HG02623 (cell line): ENCODE results near the gene PSMA1.
"Not testable (repeated sequence)": the region's sequence is repeated elsewhere in the genome, so short reads cannot be mapped to it uniquely, and the experiment has no call there.

Source experiments
- ATAC-seq: cut with Tn5 transposase; IDR thresholded peaks from one replicate; pipeline ENCODE4 v1.9.1; 2021; ENCODE audit warnings: moderate library complexity; ENCODE audit not compliant: unreplicated experiment

PSMA1 gene

DNA sequence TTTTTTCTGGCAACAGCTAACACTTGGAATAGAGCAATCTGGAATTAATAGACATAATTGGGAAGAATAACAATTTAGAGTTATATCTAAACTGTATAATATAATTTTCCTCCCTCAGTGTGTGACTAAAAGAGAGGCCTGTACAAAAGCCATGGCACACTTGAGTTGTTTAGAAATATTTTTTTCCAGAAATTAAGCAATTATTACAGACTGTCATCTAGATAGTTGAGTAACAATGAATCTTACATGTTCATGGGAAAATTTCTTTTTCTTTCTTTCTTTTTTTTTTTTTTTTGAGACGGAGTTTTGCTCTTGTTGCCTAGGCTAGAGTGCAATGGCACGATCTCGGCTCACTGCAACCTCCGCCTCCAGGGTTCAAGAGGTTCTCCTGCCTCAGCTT lies 15.0 kb upstream of the PSMA1 start:
- not testable (repeated sequence) for ATAC-seq

DNA sequence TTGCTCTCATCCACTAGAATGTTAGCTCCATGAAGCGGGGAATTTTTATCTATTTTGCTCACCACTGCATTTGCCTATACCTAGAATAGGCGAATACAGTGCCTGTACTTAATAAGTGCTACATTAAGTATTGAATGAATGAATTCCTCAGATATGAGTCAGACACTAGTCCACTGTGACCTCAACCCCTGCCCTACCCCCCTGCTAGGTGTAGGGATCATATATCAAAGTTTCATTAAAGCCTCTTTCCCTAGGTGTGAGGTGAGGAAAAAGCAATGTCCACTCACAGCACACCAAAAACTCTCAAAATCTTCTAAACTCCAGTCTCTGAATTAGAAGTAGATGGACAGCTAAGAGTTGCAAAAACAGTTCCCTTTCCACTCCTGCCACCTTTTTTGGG lies 9.8 kb upstream of the PSMA1 start:
- ATAC-seq, result no peak

DNA sequence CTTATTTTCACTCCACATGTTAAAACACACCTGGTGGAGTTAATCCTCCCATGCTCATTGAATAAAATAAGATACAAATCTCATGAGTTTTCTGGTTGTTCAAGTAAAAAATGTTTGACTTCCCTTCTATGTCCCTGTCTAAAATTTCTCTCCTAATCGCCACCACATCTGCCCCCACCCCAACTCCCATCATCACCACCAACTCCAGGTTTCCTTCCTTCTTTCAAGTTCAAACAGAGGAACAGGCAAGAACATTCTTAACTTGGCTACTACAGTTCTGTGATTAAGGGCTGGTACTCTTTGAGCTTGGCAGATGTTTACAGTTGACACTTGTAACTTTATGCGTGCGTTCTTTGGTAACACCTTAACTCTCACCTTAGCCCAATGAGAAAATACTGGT lies 9.1 kb upstream of the PSMA1 start:
- no peak for ATAC-seq

DNA sequence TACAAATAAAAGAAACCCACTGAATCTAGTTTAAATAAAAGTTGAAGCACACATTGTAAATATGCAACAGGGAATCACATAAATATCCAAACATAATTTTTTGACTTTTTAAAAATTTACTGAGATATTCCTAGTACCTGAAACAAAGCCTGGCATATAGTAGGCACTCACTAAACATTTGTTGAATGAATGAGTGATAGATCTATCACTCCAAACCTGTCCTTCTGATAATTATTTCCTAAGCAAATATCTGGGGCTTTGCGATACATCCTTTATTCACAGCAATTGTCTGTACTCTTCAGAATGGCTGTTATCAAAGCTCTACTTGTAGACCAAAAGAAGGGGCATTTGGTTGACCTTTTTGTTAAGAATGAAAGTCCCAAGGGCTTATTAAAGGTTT lies 2.6 kb upstream of the PSMA1 start:
- no peak for ATAC-seq

DNA sequence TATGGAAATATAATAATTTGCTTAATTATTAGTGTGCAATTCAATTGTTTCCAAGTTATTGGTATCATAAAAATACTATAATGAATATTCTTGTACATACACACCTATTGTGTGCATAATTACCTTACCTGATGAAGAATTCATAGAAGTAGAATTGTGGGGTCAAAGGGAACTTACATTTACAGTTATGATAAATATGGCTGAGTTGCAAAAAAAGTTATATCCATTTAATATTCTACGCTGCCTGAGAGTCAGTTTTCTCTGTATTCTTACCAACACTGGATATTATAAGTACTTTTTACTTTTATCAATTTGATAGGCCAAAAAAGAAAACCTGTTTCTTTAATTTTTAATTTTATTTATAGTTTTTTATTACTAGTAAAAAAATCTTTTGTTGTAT lies 2.1 kb upstream of the PSMA1 start:
- ATAC-seq, result no peak

DNA sequence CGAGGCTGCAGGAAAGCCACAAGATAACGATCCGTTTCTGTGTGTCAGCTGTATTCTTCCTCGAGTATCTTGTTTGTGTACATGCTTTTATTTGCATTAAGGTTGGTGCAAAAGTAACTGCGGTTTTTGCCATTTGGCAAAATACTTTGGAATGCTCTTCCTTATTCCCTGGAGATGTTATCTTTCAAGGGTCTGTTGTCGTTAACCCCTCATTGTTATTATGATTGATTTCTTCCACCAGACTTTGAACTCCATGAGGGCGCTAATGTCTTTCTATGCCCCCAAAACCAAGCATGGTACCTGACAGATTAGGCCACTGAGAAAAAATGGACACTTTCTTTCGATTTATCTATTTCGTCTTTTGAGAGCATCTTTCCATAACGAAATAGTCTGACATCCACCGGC lies 563 bp upstream of the PSMA1 start:
- no peak for ATAC-seq

DNA sequence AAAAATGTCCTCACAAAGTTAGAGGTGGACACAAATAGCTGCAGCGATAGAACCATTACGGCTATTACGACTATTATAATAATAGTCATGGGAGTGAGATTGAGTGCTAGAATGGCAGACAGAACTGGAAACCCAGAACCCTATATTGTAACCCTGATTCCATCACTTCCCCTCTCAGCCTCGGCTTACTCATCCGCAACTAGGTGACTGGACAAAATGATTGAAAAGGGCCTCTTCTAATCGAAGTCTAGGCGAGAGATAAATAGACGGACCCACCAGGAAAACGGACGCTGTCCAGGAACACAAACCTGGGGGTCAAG lies 629 bp downstream of the PSMA1 start:
- ATAC-seq, result peak; percentile 3

DNA sequence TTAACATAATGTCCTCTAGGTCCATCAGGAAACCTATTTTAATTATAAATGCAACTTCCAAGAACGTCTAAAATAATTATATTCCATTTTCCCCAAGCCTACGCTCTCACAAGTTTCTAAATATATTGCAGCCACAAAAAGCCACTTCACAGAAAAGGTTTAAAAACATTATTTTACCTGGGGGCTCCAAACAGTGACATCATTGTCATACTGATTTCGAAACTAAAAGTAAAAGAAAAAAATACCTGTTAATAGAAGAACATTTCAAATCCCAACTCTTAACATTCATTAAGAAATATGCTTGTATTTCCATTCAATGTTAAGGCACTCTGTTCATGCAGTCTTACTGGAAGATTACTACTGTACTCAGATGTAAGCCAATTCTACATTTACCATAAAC lies 1.4 kb downstream of the PSMA1 start:
- ATAC-seq, result no peak

DNA sequence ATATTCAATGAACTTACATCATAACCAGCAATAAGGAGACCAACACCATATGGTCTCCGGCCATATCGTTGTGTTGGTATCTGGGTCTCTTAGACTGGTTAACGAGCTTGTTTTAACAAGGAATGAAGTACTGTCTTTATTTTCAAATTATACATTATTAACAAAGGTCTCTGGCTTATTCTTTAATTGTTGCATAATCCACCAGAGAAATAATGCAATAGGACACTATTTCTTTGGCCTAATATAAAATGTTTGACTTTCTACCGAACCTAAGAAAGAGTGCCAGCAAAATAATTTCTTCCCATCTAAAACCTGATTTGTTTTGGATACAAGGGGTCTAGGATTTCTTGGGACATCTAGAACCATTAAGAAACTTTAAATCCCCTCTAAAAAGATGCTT lies 6.4 kb downstream of the PSMA1 start:
- no peak for ATAC-seq

DNA sequence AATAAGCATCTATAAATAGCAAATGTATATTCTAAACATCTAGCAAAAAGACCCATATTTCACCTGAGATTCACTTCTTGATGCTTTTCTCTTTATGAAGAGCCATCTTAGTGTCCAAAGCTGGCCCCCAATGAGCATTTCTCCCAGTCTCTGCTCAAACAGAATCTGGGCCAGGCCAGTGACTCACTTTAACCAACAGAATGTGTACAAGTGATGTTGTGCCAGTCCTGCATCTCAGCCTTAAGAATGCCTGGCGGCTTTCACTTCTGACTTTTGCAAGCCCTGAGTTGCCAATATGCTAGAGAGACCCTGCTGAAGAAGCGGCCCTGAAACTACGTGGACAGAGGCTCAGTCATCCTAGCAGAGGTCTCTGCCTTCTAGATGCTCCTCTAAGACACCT lies 13.7 kb downstream of the PSMA1 start:
- no peak for ATAC-seq

DNA sequence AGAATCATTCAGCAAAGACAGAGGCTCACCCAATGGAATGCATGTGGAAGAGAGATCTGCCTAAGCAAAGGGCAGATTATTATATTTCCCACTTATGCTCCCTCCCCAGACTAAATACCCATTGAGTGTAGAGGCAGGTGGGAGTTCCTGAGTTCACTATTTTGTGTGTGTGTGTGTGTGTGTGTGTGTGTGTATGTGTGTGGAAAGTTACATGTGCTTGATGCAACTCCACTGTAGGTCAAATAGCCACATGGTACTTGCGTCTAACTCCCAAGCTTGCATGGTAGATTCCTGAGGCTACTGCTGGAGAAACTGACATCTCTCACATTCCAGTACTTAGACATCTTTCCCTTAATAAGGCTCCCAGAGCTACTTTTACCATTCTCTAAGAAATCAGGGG lies 17.2 kb downstream of the PSMA1 start:
- no peak for ATAC-seq

DNA sequence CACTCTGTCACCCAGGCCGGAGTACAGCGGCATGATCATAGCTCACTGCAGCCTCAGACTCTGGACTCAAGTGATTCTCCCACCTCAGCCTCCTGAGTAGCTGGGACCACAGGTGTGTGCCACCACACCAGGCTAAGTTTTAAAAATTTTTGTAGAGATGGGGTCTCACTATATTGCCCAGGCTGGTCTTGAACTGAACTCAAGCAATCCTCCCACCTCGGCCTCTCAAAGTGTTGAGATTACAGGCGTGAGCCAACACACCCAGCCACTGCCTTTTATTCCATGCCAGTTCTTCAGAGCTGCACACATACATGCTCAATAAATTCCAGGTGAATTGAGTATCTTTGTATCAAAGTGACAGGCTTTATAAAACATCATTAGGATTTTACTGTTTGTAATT lies 18.1 kb downstream of the PSMA1 start:
- ATAC-seq, result no peak

DNA sequence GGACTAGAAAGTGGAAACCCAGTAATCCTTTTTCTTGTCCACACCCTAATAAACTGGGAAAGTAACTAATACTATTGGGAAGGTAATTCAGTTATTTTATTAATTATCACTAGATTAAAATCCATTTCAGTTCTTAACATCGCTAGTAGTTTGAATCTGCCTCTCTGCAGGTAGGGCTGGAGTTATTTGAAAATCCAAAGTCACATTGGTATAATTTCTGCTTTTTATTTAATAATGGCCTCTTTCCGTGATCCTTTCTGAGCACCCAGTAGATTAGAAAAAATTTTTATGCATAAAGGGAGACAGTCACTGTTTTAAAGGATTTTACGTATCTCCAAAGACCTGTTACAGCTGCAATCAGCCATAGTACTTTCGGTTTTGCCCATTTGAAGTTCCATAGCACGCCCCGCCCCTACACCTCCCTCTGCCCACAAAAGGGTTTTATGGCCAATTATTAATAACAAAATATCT lies 20.0 kb downstream of the PSMA1 start:
- ATAC-seq, result peak; percentile 53

DNA sequence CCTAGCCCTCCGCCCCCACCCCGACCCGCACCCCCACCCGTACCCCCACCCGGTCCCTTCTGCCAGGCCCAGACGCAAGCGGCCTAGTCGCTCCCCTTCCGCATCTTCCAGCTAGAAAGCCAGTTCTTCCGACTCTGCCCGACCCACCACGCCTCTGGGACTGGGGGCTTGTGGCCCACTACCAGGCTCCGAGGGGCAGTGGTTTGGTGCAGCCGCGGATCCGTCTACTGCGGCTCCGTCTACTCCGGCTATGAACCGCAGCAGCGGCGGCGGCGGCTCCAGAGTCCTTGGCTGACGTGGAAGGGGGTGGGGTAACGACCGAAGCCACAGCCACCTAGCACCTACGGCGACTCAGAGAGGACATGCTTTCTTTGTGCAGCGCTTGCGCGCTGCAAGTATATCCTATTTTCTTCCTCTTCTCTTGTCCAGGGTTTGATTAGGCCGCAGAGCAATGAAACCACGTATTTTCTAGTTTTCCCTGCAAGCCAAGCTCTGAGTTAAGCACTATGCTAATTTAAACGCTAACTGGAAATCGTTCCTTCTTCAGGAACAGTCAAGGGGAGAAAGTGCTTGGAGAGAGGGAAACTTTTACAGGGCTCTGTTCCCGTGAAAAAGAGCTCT lies 20.5 kb downstream of the PSMA1 start, which contains the start of gene COPB1:
Gene COPB1 (minus strand): TSS at position 252 of the 621 bp plus-strand sequence. CDS start 883 bp downstream, outside the sequence.
- ATAC-seq, result peak; percentile 86

DNA sequence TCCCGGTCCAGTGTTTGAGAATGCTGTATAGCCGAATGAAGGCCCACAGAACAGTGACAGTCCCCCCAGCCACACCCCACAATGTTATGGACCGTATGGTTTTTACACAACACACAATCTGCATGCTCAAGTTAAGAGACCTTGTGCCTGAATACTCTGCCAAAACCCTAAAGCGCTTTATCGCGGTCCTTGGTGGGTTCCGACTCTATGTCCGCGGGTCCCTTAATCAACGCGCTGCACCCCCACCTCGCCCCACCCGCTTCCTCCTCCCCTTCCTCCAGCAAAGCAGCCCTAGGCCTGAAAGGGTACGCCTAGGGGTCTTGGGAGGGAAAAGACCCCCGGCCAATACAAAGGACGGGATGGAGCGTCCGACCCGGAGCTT lies 21.0 kb downstream of the PSMA1 start:
- peak; percentile 3 for ATAC-seq

DNA sequence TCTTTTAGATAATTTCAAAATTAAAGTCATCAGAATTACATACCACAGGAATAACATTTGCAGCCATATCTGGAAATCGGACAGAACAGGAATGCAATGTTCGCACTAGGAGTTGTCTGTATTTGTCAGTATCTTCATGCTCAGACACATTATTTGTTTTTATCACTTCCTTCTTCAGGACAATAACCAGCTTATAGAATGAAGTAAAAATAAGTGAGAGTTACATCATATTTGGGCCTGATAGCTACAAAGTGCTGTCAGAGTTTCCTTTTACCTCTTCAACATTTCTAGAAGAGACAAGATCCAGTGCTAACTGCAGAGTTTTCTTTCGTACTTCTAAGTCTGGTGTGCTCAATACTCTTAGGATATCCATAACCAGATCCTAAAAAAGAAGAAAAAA lies 39.5 kb downstream of the PSMA1 start:
- no peak for ATAC-seq

DNA sequence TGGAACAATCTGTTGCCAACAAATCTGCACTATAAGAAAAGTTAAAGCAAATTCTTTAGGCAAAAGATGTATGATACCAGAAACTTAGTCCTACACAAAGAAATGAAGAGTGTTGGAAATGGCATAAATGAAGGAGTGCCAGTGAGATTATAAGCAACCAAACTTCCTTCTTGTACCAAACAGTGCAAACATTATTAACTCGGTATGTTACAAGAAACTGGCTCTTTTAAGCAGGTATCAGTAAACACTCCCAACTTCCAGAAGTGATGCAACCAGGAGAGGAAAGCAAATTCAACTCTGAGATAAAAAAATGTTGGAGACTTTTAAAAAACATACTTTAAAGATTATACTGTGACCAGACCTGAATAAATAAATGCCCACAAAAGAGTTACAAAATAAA lies 49.1 kb downstream of the PSMA1 start:
- no peak for ATAC-seq

DNA sequence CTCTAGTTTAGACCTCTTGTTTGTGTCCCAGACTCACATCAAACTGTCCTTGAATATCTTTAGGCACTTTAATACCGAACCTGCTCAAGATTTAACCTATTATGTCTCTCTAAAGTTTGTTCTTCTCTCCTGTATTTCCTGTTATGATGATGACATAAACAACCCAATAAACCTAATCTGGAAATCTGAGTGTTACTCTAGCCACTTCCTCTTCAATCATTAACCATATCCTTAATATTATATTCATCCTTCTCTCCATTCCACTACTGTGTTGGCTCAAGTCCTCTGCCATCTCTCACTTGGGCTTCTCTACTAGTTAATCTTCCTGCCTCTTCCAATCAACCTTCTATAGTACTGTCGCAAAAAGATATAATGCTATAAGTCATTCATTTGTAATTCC lies 56.6 kb downstream of the PSMA1 start:
- ATAC-seq, result no peak

DNA sequence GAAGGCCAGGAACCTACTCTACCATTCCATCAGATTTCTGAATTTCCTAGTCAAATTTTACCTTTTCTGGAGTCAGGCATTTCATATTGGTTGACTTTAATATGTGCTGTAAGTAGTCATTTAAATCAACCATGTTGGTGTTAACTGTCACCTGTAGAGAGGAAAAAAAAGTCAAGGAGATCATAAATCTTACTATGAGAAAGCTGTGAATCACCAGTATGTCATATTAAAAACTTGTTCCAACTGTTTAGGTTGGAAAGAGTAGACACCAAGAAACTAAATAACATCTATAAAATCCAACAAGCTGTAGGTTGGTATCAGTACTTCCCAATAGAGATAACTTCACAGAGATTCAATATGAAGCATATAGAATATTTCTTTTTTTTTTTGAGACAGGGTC lies 60.0 kb downstream of the PSMA1 start:
- ATAC-seq, result no peak

DNA sequence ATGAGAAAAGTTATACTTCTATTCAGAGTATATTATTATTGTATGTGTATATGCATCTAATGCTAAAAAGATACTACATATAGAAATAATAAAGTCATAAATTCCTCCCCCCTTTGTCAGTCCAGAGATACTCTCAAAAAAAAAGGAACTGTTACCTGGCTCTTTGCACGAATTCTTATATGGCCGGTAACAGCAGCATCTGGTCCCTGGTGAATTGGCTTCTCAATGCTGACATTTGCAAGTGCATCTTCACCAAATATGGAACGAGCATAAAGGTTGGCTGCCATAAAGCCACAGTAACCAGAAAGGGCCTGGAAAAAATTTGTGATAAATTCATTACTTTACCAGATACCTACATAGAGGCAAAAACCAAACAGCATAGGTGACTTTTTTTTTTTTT lies 61.8 kb downstream of the PSMA1 start:
- ATAC-seq, result no peak

DNA sequence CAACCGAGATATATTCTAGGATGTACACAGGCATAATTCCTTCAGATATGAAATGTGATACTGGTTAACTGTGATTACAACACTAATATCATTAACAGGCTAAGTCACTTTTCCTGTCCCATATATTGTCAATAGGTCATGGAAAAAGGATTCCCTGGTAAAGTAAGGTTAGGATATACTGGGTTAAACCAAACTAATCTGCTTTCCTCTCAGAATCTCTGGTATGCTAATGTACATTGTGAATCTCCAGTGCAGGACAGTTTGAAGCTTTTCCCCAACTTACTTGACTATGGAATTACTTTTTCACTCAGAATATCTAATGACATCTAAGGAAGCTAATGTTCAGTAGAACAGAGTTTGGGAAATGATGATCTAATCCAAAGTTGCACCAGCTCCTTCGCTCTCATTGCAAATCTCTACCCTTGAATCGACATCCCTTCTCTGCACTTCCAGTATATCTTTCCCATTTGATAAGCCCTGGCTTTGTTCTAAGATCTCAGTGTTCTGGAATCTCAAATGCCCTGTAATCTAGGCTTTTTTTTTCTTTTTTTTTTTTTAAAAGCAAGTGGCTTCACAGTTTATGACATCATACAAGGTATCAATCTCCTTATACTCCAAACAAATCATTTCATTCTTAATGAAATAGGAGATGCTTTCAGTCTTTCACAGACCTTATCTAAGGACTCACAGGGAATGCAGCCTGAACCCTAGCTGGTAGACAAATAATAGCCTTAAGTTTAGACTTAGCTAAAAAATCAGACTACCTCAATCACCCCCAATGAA lies 64.3 kb downstream of the PSMA1 start:
- no peak for ATAC-seq
